ENCODE results near the gene UBE2G2. TPM values are rescaled to one million over a fixed set of nuclear protein-coding genes. Genes with fewer than 3 reads are reported as not detected.

Gene UBE2G2
- polyA plus RNA-seq, 2 donors = 28.1 to 30.4 TPM

GRCh38 chr21:44732956-44733355 is 68.7 kb downstream of the UBE2G2 start:
- no peaks in the 10 kb centered on the region for H3K36me3 ChIP-seq (ENCODE audit: control insufficient read depth in 2 of 2, insufficient read depth in 2 of 2, low read length in 1 of 2)
- H3K27me3 ChIP-seq (ENCODE audit: control insufficient read depth in 1 of 2, insufficient read depth in 2 of 2, low read length in 2 of 2) = no peaks in the 10 kb centered on the region
- WGBS, 2 donors = 82 to 84% methylated on average over 11 of the region's 11 CpGs
- H3K27ac ChIP-seq (ENCODE audit: low read depth in 2 of 2, low read length in 1 of 2) = no peak overlapping the region
- peaks cover 5 to 15% of the 10 kb centered on the region in 2 donors for H3K9me3 ChIP-seq (ENCODE audit: control insufficient read depth in 2 of 2, insufficient read depth in 1 of 2, low read depth in 1 of 2, low read length in 1 of 2)
- no peak overlapping the region for H3K4me3 ChIP-seq (ENCODE audit: low read depth in 1 of 2, low read length in 2 of 2)
- no peaks in the 10 kb centered on the region for H3K4me1 ChIP-seq (ENCODE audit: control insufficient read depth in 2 of 2, insufficient read depth in 2 of 2, low read length in 1 of 2)

- Histone ChIP-seq H3K27me3 (ENCODE audit: control insufficient read depth in 1 of 2, insufficient read depth in 2 of 2, low read length in 2 of 2) (no peaks in the 10 kb centered on the region), H3K36me3 (ENCODE audit: control insufficient read depth in 2 of 2, insufficient read depth in 2 of 2, low read length in 1 of 2) (no peaks in the 10 kb centered on the region), H3K4me1 (ENCODE audit: control insufficient read depth in 2 of 2, insufficient read depth in 2 of 2, low read length in 1 of 2) (no peaks in the 10 kb centered on the region), H3K27ac (ENCODE audit: low read depth in 2 of 2, low read length in 1 of 2) (no peak overlapping the region), H3K4me3 (ENCODE audit: low read depth in 1 of 2, low read length in 2 of 2) (no peak overlapping the region), H3K9me3 (ENCODE audit: control insufficient read depth in 2 of 2, insufficient read depth in 1 of 2, low read depth in 1 of 2, low read length in 1 of 2) (peaks cover 5 to 13% of the 10 kb centered on the region in 2 donors)
- 90 to 95% methylated on average over 10 of the region's 10 CpGs for WGBS, 2 donors
Observed at GRCh38 chr21:44732263-44732662, 69.4 kb downstream of the UBE2G2 start.

DNA sequence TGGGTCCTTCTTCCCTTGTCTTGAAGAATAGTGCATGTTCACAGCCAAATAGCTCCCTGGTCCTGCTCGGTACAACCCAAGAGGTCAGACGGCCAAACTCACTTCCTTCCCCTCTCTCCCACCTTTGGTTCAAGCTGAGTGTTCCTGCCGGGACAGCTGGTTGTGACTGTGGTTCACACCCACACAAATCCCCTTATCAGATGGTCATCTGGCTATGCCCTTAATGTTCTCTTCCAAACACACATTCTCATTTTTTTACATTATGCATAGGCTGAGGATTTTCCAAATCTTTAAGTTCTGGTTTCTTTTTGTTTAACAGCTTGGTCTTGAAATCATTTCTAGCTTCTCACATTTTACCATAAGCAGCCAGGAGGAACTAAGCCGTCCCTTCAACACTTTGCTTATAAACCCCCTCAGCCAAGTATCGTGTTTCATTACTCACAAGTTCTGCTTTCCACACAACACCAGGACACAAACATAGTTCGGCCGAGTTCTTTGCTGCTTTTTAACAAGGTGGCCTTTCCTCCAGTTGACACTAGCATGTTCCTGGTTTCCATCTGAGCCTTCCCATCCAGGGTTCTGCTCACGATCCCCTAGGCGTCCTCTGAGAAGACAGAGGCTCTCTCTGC is 70.6 kb downstream of the UBE2G2 start:
- Histone ChIP-seq H3K4me3 (ENCODE audit: low read depth in 1 of 2, low read length in 2 of 2) (no peak overlapping the region), H3K9me3 (ENCODE audit: control insufficient read depth in 2 of 2, insufficient read depth in 1 of 2, low read depth in 1 of 2, low read length in 1 of 2) (peaks cover 0 to 5% of the 10 kb centered on the region in 2 donors), H3K27ac (ENCODE audit: low read depth in 2 of 2, low read length in 1 of 2) (no peak overlapping the region), H3K36me3 (ENCODE audit: control insufficient read depth in 2 of 2, insufficient read depth in 2 of 2, low read length in 1 of 2) (no peaks in the 10 kb centered on the region), H3K4me1 (ENCODE audit: control insufficient read depth in 2 of 2, insufficient read depth in 2 of 2, low read length in 1 of 2) (no peaks in the 10 kb centered on the region), H3K27me3 (ENCODE audit: control insufficient read depth in 1 of 2, insufficient read depth in 2 of 2, low read length in 2 of 2) (no peaks in the 10 kb centered on the region)
- WGBS, 2 donors = 70 to 71% methylated on average over 9 of the region's 9 CpGs

- Histone ChIP-seq H3K27me3 (ENCODE audit: control insufficient read depth in 1 of 2, insufficient read depth in 2 of 2, low read length in 2 of 2) (no peaks in the 10 kb centered on the region), H3K4me1 (ENCODE audit: control insufficient read depth in 2 of 2, insufficient read depth in 2 of 2, low read length in 1 of 2) (no peaks in the 10 kb centered on the region), H3K9me3 (ENCODE audit: control insufficient read depth in 2 of 2, insufficient read depth in 1 of 2, low read depth in 1 of 2, low read length in 1 of 2) (no peaks in the 10 kb centered on the region), H3K27ac (ENCODE audit: low read depth in 2 of 2, low read length in 1 of 2) (no peak overlapping the region), H3K4me3 (ENCODE audit: low read depth in 1 of 2, low read length in 2 of 2) (no peak overlapping the region), H3K36me3 (ENCODE audit: control insufficient read depth in 2 of 2, insufficient read depth in 2 of 2, low read length in 1 of 2) (no peaks in the 10 kb centered on the region)
- 83 to 90% methylated on average over 7 of the region's 7 CpGs for WGBS, 2 donors
Observed at GRCh38 chr21:44730028-44730395, 71.6 kb downstream of the UBE2G2 start.

- no peaks in the 10 kb centered on the region for H3K27me3 ChIP-seq (ENCODE audit: control insufficient read depth in 1 of 2, insufficient read depth in 2 of 2, low read length in 2 of 2)
- no peaks in the 10 kb centered on the region for H3K4me1 ChIP-seq (ENCODE audit: control insufficient read depth in 2 of 2, insufficient read depth in 2 of 2, low read length in 1 of 2)
- 89 to 92% methylated on average over 23 of the region's 23 CpGs for WGBS, 2 donors
Observed at GRCh38 chr21:44729336-44730027, 72.1 kb downstream of the UBE2G2 start.

GRCh38 chr21:44728716-44729115 is 72.9 kb downstream of the UBE2G2 start:
- no peak overlapping the region for H3K27ac ChIP-seq (ENCODE audit: low read depth in 2 of 2, low read length in 1 of 2)
- no peaks in the 10 kb centered on the region for H3K27me3 ChIP-seq (ENCODE audit: control insufficient read depth in 1 of 2, insufficient read depth in 2 of 2, low read length in 2 of 2)
- WGBS, 2 donors = 88 to 92% methylated on average over 14 of the region's 14 CpGs
- H3K4me1 ChIP-seq (ENCODE audit: control insufficient read depth in 2 of 2, insufficient read depth in 2 of 2, low read length in 1 of 2) = peaks cover 0 to under 1% of the 10 kb centered on the region in 2 donors
- H3K4me3 ChIP-seq (ENCODE audit: low read depth in 1 of 2, low read length in 2 of 2) = no peak overlapping the region
- H3K9me3 ChIP-seq (ENCODE audit: control insufficient read depth in 2 of 2, insufficient read depth in 1 of 2, low read depth in 1 of 2, low read length in 1 of 2) = no peaks in the 10 kb centered on the region
- H3K36me3 ChIP-seq (ENCODE audit: control insufficient read depth in 2 of 2, insufficient read depth in 2 of 2, low read length in 1 of 2) = no peaks in the 10 kb centered on the region

More at GRCh38 chr21:44729336-44730027, 72.1 kb downstream of the UBE2G2 start:
- H3K27ac ChIP-seq (ENCODE audit: low read depth in 2 of 2, low read length in 1 of 2) = no peak overlapping the region
- no peaks in the 10 kb centered on the region for H3K36me3 ChIP-seq (ENCODE audit: control insufficient read depth in 2 of 2, insufficient read depth in 2 of 2, low read length in 1 of 2)
- no peaks in the 10 kb centered on the region for H3K9me3 ChIP-seq (ENCODE audit: control insufficient read depth in 2 of 2, insufficient read depth in 1 of 2, low read depth in 1 of 2, low read length in 1 of 2)
- no peak overlapping the region for H3K4me3 ChIP-seq (ENCODE audit: low read depth in 1 of 2, low read length in 2 of 2)

GRCh38 chr21:44727757-44728156 is 73.9 kb downstream of the UBE2G2 start:
- WGBS, 2 donors = 74 to 78% methylated on average over 9 of the region's 9 CpGs
- no peaks in the 10 kb centered on the region for H3K36me3 ChIP-seq (ENCODE audit: control insufficient read depth in 2 of 2, insufficient read depth in 2 of 2, low read length in 1 of 2)
- H3K27me3 ChIP-seq (ENCODE audit: control insufficient read depth in 1 of 2, insufficient read depth in 2 of 2, low read length in 2 of 2) = no peaks in the 10 kb centered on the region
- H3K9me3 ChIP-seq (ENCODE audit: control insufficient read depth in 2 of 2, insufficient read depth in 1 of 2, low read depth in 1 of 2, low read length in 1 of 2) = no peaks in the 10 kb centered on the region
- peaks cover 0 to 7% of the 10 kb centered on the region in 2 donors for H3K4me1 ChIP-seq (ENCODE audit: control insufficient read depth in 2 of 2, insufficient read depth in 2 of 2, low read length in 1 of 2)
- H3K27ac ChIP-seq (ENCODE audit: low read depth in 2 of 2, low read length in 1 of 2) = no peak overlapping the region
- no peak overlapping the region for H3K4me3 ChIP-seq (ENCODE audit: low read depth in 1 of 2, low read length in 2 of 2)

- no peaks in the 10 kb centered on the region for H3K36me3 ChIP-seq (ENCODE audit: control insufficient read depth in 2 of 2, insufficient read depth in 2 of 2, low read length in 1 of 2)
- no peaks in the 10 kb centered on the region for H3K9me3 ChIP-seq (ENCODE audit: control insufficient read depth in 2 of 2, insufficient read depth in 1 of 2, low read depth in 1 of 2, low read length in 1 of 2)
- H3K4me1 ChIP-seq (ENCODE audit: control insufficient read depth in 2 of 2, insufficient read depth in 2 of 2, low read length in 1 of 2) = peaks cover 0 to 7% of the 10 kb centered on the region in 2 donors
- 90 to 97% methylated on average over 8 of the region's 8 CpGs for WGBS, 2 donors
- no peak overlapping the region for H3K27ac ChIP-seq (ENCODE audit: low read depth in 2 of 2, low read length in 1 of 2)
- H3K4me3 ChIP-seq (ENCODE audit: low read depth in 1 of 2, low read length in 2 of 2) = no peak overlapping the region
- no peaks in the 10 kb centered on the region for H3K27me3 ChIP-seq (ENCODE audit: control insufficient read depth in 1 of 2, insufficient read depth in 2 of 2, low read length in 2 of 2)
Observed at GRCh38 chr21:44727321-44727720, 74.3 kb downstream of the UBE2G2 start.

DNA sequence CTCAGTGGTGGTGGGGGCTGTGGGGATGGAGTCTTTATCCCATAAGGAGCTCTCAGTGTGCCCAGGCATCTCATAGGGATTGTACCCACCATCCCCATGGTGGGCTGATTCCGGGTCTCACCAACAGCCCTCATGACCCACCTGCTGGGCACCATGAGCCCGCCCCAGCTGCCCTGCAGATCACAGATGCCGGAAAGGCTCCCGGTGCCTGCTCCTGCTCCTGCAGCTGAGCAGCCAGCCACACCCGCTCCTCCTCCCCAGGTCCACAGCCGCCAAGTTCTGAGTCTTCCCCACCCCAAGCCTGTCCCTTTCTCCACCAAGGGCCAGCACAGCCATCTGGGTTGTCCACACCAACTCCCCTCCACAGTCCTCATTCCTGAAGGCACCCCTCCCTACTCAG is 74.8 kb downstream of the UBE2G2 start:
- WGBS, 2 donors = 63 to 72% methylated on average over 6 of the region's 6 CpGs
- H3K4me1 ChIP-seq (ENCODE audit: control insufficient read depth in 2 of 2, insufficient read depth in 2 of 2, low read length in 1 of 2) = peaks cover 0 to 7% of the 10 kb centered on the region in 2 donors
- no peaks in the 10 kb centered on the region for H3K36me3 ChIP-seq (ENCODE audit: control insufficient read depth in 2 of 2, insufficient read depth in 2 of 2, low read length in 1 of 2)
- no peak overlapping the region for H3K27ac ChIP-seq (ENCODE audit: low read depth in 2 of 2, low read length in 1 of 2)
- no peak overlapping the region for H3K4me3 ChIP-seq (ENCODE audit: low read depth in 1 of 2, low read length in 2 of 2)
- no peaks in the 10 kb centered on the region for H3K27me3 ChIP-seq (ENCODE audit: control insufficient read depth in 1 of 2, insufficient read depth in 2 of 2, low read length in 2 of 2)
- H3K9me3 ChIP-seq (ENCODE audit: control insufficient read depth in 2 of 2, insufficient read depth in 1 of 2, low read depth in 1 of 2, low read length in 1 of 2) = no peaks in the 10 kb centered on the region

GRCh38 chr21:44724926-44725325 is 76.7 kb downstream of the UBE2G2 start:
- Histone ChIP-seq H3K4me1 (ENCODE audit: control insufficient read depth in 2 of 2, insufficient read depth in 2 of 2, low read length in 1 of 2) (peaks cover 0 to 7% of the 10 kb centered on the region in 2 donors), H3K27me3 (ENCODE audit: control insufficient read depth in 1 of 2, insufficient read depth in 2 of 2, low read length in 2 of 2) (no peaks in the 10 kb centered on the region), H3K4me3 (ENCODE audit: low read depth in 1 of 2, low read length in 2 of 2) (no peak overlapping the region), H3K27ac (ENCODE audit: low read depth in 2 of 2, low read length in 1 of 2) (no peak overlapping the region), H3K36me3 (ENCODE audit: control insufficient read depth in 2 of 2, insufficient read depth in 2 of 2, low read length in 1 of 2) (no peaks in the 10 kb centered on the region), H3K9me3 (ENCODE audit: control insufficient read depth in 2 of 2, insufficient read depth in 1 of 2, low read depth in 1 of 2, low read length in 1 of 2) (no peaks in the 10 kb centered on the region)
- 93% methylated on average over 14 of the region's 14 CpGs for WGBS, 2 donors

Measured in esophagus (tissue), 2 donors.